HG03095 (cell line): ENCODE measurements around the gene ALDH3A2.
"Not testable (repeated sequence)": the region's sequence is repeated elsewhere in the genome, so short reads cannot be mapped to it uniquely, and the experiment has no call there.

ENCODE experiments used
- ATAC-seq: cut with Tn5 transposase; IDR thresholded peaks from one replicate; pipeline ENCODE4 v1.9.1; 2021; ENCODE audit warnings: moderate library complexity; ENCODE audit not compliant: unreplicated experiment

The ALDH3A2 gene

DNA sequence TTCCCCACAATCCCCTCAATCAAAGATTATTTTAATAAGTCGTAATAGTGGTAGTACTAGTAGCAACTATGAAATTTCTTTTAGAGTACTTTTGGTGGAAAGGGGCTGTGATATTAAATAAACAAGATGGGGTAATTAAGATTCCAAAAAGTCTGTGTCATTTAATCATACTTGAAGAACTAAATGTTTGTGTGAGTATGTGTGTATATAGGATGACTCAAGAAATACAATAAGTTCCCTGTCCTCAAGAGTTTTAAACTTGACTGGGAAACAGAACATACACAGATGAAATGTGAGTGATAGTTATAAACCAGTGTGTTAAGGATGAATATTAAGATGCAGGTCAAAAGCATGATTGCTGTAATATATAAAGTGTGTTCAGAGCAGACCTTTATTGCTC lies 2.3 kb downstream of the ALDH3A2 start:
- no peak for ATAC-seq

DNA sequence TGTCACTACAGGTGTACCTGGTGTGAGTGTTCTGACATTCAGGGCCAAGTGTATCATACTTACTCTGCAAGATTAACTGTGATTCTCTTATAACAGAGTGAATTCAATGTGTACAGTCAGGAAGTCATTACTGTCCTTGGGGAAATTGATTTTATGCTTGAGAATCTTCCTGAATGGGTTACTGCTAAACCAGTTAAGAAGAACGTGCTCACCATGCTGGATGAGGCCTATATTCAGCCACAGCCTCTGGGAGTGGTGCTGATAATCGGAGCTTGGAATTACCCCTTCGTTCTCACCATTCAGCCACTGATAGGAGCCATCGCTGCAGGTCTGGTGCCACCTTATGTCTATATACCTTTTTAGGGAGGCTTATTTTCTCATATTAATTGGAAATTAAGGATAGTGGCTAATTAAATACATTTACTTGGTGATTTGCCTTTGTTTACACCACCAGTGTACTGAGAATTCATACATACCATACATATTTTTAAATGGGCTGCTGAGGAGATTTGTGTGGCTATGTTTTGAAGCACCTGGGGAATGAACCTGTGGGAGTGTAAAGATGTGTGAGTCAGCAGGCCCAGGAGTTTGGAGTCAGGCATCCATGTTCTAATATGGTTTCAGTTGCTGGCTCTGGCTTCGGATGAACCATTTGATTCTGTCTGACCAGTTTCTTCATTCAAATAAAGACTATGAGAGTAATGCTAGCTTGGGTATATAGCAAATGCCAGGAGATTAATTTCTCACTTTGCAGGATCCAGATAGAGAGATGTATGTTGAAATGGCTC lies 3.1 kb downstream of the ALDH3A2 start:
- no peak for ATAC-seq

DNA sequence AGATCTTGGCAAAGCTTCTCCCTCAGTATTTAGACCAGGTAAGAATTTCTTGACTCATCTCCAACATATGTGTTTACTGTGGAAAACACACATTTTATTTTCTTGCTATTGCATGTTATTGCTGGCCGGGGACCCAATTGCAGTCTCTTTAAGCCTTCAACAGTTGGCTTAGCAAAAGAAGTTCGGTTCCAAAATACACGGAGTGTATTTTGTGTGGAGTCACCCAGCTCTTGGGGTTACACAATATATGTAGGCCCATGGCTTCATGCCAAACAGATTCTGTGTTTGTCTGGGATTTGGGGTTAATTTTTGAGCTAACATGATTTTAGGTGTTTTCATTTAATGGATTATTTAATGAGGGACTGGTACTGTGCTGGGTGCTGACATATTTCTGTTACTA lies 4.0 kb downstream of the ALDH3A2 start:
- ATAC-seq: no peak

DNA sequence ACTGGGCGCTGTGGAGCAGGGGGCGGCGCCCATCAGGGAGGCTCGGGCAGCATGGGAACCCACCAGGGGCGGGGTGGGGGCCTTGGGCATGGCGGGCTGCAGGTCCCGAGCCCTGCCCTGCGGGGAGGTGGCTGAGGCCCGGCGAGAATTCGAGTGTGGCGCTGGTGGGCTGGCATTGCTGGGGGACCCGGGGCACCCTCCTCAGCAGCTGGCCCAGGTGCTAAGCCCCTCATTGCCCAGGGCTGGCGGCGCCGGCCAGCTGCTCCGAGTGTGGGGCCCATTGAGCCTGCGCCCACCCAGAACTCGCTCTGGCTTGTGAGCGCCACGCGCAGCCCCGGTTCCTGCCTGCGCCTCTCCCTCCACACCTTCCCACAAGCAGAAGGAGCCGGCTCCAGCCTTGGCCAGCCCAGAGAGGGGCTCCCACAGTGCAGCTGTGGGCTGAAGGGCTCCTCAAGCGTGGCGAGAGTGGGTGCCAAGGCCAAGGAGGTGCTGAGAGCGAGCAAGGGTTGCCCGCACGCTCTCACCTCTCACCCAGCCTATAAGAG lies 5.9 kb downstream of the ALDH3A2 start:
- no peak for ATAC-seq

DNA sequence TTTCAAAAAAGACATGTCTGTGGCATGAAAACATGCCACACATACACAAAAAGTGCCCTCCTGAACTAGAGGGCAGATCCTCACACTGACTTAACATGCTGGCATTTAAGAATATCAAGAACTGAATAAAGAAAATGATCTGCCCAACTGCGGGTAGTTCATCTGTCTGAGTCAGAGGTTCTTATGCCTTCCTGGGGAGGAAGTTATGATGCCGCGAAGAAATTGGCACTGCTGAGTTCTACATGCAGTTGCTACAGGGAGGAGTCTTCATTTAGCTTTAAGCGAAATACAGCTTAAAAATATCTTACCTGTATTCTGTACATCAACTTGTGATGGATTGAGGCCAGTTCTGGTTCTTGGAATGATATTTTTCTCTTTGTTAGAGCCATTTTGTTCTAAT lies 6.3 kb downstream of the ALDH3A2 start:
- ATAC-seq: no peak

DNA sequence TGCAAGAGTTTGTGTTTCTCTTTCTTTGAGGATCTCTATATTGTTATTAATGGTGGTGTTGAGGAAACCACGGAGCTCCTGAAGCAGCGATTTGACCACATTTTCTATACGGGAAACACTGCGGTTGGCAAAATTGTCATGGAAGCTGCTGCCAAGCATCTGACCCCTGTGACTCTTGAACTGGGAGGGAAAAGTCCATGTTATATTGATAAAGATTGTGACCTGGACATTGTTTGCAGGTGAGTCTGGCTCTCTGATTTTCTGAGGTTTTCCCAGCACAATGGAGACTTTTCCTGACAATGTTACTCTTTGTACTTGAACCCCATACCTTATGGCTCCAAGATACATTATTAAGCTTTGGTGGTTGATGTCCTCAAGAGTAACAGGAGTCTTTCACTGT lies 7.8 kb downstream of the ALDH3A2 start:
- ATAC-seq: no peak

DNA sequence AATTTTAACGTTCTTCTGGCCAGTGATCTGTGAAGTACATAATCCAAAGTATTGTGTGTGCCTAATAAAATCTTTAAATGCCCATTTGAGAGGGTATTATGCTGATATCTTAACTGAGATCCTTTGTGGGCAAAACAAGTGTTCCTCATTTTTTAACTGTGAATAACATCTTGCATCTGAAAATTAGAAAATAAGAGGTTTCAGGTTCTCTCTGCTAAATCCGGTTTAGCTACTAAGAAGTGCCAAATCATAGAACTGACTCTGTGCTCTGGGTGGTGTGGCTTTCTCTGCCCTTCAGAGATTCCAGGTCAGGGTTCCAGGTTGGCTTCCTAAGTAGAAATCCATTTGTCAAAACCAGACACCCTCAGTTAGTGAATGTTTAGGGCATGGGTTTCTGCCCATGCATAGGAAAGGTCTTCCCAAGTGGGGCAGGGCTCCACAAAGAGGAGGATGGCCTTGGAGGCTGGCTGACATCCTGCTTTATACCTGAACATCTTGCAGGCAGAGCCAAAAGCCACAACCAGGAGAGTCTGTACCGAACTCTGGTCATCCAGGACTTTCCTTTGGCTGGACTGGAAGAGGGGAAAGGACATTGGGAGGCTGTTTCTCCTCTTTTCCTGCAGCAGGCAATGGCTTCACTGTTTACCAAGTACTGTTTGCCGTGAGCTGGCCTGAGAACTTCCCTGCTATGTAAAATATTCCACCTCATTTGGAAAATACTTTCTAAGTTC lies 8.5 kb downstream of the ALDH3A2 start:
- no peak for ATAC-seq

DNA sequence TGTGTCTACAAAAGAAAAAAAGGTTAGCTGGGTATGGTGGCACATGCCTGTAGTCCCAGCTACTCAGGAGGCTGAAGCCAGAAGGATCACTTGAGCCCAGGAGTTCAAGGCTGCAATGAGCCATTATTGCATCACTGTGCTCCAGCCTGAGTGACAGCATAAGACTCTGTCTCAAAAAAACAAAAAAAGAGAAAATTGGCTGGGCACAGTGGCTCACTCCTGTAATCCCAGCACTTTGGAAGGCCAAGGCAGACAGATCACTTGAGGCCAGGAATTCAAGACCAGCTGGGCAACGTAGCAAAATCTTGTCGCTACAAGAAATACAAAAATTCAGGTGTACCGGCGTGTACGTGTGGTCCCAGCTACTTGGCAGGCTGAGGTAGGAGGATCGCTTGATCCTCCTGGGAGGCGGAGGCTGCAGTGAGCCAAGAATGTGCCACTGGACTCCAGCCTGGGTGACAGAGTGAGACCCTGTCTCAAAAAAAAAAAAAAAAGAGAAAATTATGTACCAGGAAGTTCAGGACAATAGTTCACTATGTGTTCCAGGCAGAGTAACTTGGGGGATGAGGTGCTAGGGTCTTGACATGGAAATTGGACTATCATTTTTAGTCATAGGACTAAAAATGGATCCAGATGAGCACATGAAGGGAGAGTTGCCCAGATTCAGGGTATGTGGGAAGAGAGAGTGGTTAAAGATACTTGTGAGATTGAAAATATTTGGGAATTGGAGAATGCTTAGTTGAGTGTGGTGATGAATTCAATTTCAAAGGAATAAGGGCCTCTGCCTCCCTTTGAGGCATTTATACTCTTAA lies 11.0 kb downstream of the ALDH3A2 start:
- ATAC-seq: no peak

DNA sequence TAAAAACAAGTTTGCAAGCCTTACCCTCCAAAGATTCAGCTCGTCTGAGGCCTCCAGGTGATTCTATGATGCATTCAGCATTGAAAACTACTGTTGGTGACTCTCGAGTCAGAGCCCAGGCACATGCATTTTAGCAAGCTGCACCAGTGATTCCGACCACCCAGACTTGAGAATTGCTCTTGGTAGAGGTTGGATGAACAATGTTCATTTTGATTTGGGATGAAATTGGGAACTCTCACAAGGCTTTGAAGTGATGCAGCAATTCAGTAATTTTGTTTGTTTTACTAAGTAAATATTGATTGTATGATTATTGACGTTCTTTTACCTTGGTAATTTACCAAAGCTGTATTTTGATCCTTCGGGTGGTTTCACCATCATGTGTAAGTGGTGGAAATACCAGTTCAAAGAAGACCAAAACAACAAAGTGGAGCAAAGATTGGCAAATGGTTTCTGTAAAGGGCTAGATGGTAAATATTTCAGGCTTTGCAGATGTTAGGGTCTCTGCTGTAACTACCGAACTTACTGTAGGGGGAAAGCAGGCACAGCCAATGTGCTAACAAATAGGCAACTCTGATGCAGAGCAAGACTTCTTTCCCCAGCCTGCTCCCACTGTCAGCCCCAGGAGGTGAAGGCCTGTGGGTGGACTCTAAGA lies 11.8 kb downstream of the ALDH3A2 start:
- ATAC-seq: no peak

DNA sequence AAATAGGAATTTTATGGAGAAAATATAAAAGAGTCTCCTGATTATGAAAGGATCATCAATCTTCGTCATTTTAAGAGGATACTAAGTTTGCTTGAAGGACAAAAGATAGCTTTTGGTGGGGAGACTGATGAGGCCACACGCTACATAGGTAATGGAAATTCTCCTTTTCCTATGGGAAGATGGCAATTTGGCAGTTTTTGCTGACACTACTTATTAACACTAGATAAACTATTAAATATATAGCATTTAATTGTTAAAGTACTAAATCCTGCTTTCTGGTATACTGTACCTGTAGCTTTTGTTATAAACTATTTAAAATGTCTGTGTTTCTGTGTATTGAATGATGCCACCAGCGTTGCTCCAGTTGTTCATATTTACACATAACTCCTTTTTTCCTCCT lies 12.6 kb downstream of the ALDH3A2 start:
- no peak for ATAC-seq

DNA sequence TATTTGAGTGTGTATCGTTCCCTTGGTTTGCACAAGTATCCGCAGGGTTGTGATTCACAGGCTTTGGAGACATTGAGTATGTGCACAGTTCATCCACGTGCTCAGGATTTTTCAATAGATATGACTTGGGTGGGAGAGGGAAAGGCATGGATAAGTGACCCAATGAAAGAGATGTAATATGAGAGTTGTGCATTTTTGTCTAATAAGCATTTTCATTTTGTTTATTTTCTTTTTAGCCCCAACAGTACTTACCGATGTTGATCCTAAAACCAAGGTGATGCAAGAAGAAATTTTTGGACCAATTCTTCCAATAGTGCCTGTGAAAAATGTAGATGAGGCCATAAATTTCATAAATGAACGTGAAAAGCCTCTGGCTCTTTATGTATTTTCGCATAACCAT lies 14.5 kb downstream of the ALDH3A2 start:
- ATAC-seq: no peak

DNA sequence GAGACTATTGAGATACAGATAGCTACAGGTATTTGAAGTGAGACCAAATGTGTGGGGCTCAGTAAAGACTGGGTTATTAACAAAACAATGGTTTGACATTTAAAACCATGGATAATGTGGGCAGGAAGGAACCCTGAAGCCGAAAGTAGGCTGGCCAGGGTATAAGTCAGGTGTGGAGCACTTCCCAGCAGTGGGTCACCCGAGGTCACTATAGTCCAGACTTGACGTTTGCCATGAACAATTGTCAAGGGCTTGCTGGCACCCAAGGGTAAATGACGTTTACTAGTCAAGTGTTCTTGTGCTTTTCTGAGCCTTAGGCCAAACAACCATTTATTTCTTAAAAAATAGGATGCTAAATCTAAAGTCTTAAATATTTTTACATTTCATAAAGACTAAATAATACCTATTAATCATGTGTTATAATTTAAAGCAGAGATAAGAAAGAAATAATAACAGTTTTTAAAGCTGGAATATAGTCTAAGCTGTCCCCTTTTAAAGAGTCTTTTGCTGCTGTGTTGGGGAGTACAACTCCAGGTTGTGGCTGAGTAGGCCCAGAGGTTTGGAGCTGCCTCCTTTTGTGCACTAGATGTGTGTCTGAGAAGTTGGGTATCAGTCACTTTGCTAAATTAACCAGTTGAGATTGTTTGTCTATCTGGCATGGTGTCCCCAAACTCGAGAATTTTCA lies 15.7 kb downstream of the ALDH3A2 start:
- no peak for ATAC-seq

DNA sequence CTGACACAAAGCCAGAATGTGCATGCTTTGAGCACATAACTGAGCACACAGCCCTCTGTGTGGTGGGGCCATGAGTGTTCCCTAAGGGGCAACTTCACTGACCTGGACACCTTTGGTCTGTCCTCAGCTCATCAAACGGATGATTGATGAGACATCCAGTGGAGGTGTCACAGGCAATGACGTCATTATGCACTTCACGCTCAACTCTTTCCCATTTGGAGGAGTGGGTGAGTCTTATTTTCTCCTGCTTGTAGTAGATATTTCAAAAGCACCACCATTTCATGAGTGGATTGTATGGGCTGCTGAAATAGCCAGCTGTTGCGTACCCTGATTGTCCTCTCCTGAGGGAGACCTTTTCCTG lies 16.2 kb downstream of the ALDH3A2 start:
- ATAC-seq: no peak

DNA sequence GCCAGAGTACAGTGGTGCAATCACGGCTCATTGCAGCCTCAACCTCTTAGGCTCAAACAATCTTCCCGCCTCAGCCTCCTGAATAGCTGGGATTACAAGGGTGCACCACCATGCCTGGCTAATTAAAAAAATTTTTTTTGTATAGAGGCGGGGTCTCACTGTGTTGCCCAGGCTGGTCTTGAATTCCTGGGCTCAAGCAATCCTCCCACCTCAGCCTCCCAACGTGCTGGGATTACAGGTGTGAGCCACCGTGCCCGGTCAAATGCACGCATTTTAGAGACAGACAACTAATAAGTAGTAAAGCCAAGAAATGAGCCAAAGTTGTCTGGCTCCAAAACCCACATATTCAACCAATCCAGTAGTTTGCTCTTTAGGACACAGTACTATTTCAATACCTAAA lies 21.1 kb downstream of the ALDH3A2 start:
- ATAC-seq: not testable (repeated sequence)

DNA sequence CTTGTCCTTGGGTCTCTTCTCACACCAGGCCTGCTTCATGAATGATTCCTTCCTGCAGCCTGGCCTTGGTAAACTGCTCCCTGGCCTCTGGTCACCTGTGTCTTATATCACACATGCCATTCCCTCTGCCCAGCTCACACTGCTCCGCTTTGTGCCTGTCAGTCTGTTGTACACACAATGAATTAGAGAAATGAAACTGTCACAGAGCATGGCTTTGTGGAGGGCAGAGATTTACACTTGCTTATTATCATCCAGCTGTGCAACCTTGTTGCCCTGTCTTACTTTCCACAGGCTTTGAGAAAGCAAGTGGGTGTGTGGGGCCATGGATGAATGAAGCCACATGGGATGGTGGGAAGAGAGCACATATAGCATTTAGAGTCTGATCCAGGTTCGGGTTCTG lies 22.4 kb downstream of the ALDH3A2 start:
- ATAC-seq: no peak

DNA sequence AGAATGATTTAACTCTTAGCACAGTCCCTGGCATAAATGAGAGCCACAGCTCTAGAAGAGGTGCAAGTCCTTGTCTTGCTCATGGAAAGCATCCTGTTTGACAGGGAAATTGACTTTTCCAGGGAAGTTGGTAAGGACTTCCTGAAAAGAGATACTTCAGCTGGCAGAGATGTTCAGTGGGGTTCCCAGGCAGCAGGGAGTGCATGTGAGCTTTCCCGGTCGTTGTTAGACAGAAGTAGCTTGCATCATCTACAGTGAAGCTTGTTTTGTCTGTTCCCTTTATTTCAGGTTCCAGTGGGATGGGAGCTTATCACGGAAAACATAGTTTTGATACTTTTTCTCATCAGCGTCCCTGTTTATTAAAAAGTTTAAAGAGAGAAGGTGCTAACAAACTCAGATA lies 22.9 kb downstream of the ALDH3A2 start:
- ATAC-seq: no peak

DNA sequence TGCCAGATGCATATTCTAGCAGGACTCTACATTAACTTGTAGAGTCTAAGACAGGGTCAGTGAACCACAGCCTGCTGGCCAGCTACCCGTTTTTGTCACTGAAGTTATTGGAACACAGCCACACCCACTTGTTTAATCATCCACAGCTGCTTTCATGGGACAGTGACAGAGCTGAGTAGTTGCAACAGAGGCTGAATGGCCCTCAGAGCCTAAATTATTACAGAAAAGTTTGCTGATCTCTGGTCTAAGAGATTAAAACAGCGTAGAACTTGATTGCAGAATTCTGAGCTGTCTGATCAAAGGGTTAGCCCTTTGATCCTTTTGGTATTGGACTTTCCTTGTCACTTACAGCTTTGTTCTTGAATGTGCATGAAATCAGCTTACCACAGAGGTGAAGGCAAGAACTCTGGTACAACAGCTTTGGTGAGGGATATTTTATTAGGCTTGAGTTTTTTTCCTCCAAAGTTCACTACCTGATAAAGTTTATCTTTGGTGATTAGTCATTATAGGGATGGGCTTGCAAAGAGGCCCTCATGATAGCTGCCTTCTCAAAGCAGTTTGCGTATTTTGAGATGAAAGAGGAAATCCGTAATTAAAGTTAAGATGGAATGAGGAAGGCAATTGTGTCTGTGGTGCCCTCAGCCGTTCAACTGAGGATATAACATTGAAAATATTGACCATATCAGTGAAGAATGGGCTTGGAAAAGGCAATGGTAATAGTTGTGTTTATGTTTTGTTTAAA lies 23.6 kb downstream of the ALDH3A2 start:
- no peak for ATAC-seq

DNA sequence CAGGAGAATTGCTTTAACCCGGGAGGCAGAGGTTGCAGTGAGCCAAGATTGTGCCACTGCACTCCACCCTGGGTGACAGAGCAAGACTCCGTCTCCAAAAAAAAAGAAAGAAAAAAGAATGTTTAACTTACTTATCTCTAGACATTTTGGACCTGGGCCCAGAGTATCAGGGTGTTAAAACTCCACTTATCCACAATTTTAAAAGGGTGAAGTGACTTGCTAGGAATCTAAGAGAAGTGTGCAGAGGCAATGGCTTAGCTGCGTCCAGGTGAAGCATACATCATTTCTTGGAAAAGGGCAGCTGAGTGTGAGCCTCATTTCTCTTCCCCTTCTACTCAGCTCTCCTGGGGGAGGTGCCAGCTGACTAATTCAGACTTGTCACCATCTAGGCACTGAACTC lies 25.1 kb downstream of the ALDH3A2 start:
- ATAC-seq: no peak

DNA sequence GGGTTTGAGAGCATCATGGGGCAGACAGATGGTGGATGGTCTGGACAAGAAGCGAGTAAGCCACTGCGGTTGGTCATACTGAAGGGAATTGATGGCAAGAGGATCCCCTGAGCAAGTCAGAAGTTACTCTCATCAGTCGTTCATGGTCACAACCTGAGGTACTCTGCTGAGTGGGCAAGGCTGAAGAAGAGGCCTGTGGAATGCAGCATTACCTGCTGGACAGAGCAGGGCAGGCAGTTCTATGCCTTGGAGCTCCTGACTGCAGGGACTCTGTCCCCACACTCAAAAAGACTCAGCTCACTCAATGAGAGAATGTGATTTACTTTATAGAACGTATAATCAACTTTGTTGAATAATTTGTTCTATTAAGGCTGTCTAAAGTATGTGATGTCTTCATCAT lies 28.3 kb downstream of the ALDH3A2 start:
- ATAC-seq: no peak
